ENCODE measurements around the gene SERGEF.

Gene SERGEF

DNA sequence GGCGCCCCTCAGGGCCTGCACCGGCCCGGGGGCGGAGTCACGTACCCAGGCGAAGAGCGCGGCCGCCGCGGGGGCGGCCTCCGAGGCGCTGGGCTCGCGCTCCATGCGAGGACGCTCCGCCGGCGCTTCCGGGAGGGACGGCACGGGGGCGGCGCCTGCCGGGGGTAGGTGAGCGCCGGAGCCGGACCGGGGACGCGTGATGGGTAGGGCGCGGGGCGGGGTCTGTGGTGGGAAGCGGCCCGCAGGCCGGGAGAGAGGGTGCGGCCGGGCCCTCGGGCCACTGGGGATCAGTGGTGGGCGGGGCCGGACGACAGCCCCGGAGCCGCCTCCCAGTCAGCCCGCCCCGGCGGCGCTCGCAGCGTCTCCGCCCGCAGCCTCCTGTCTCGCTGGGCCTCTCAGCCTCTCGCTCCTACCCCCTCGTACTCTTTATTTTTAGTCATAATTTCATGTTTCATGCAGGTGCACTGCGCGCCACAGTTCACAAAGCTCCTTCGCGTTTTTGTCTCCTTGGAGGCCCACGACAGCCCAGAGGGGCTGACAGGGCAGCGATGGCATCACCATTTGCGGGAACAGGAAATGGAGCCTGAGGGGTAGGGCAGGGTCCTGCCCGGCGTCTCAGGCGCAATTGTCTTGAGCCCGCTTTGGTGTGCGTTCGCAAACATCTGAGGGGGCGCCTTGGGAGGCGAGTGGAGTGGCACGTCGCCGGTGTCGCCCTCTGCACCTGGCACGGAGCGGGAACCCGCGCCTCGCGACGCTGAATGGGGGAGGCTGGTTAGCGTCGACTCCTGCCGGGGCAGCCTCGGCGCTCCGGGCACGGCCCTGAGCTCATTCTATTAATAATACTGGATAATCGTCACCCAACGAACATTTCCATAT lies at the start of gene SERGEF:
TSS of gene SERGEF (minus strand) at position 142 of the 876 bp plus-strand sequence. CDS start at position 105, 37 bp downstream.
- peak; percentile 44 for DNase-seq (ENCODE audit: low read depth)

DNA sequence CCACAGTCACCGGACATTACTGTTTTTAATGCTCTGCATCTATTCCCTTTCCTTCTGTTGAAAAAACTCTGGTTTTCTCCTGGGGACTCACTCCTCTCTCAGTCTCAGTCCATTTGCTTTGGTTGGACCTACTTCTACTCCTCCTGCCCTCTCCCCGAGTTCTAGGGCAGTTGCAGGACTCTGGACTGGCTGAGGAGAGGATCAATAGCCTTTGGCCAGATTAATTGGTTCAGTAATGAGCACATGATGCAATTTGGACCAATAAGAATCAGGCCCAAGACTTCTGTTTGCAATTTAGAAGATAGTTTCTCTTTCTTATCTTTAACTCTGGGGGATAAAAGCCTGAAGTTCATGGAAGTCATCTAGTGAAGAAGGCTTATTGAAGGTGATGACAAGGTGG lies 48.5 kb upstream of the SERGEF start:
- no peak for DNase-seq (ENCODE audit: low read depth)

- no peak for DNase-seq (ENCODE audit: low read depth)
Measured at GRCh38 chr11:18056561-18057181, 43.8 kb upstream of the SERGEF start.

DNA sequence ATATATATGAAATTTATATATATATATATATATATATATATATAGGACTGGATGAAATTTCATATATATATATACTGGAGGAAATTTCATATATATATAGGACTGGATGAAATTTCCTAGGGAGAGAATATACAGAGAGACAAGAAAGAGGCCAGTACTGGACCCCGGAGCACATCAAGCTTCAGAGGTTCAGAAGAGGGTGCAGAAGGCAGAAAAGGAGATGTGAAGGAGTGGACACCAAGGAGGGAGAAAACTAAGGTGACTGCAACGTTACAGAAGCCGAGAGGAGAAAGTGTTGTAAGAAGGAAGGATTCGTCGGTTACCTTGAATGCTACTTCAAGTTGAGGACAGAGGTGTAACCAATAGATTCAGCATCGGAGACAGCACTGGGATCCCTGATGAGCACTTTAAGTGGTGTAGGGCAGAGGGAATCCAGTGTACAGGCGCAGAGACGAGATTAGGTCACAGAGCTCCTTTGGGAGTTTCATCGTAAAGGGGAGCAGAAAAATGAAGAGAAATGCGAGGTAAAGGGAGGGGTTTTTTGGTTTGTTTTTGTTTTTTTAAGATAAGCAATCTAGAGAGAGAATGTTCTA lies 41.8 kb upstream of the SERGEF start:
- no peak for DNase-seq (ENCODE audit: low read depth)

GRCh38 chr11:18050848-18051247 lies 38.0 kb upstream of the SERGEF start:
- DNase-seq (ENCODE audit: low read depth) = no peak

- no peak for DNase-seq (ENCODE audit: low read depth)
Measured at GRCh38 chr11:18046116-18046777, 33.4 kb upstream of the SERGEF start, which contains the start of gene TPH1. Gene TPH1, minus strand, starts transcription at chr11:18046269. Its CDS starts 5,507 bp downstream, at chr11:18040762.

DNA sequence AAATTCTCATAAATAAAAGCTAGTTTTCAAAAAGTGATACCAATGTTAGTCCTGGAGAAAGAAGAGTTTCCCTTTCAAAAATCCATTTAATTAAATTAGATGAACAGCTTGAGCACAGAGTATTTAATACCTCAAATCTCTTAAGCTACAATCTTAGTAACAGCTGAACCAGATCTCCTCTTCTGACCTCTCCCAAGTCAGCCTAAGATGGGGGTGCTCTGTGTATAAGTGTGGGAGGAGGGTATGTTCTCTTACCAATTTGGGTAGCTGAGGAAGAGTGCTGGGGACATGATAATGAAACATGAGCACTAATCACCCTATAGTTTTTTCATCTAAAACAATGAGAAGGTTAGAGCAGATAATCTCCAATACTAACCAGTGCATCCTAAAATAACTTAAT lies 23.6 kb upstream of the SERGEF start:
- DNase-seq (ENCODE audit: low read depth) = no peak

GRCh38 chr11:18027475-18027874 lies 14.6 kb upstream of the SERGEF start:
- no peak for DNase-seq (ENCODE audit: low read depth)

- no peak for DNase-seq (ENCODE audit: low read depth)
Measured at GRCh38 chr11:18022419-18022818, 9.6 kb upstream of the SERGEF start.

GRCh38 chr11:18019650-18020049 lies 6.8 kb upstream of the SERGEF start:
- DNase-seq (ENCODE audit: low read depth) = no peak

GRCh38 chr11:18016789-18017188 lies 3.9 kb upstream of the SERGEF start:
- no peak for DNase-seq (ENCODE audit: low read depth)

GRCh38 chr11:18014876-18015275 lies 2.0 kb upstream of the SERGEF start:
- DNase-seq (ENCODE audit: low read depth) = no peak

DNA sequence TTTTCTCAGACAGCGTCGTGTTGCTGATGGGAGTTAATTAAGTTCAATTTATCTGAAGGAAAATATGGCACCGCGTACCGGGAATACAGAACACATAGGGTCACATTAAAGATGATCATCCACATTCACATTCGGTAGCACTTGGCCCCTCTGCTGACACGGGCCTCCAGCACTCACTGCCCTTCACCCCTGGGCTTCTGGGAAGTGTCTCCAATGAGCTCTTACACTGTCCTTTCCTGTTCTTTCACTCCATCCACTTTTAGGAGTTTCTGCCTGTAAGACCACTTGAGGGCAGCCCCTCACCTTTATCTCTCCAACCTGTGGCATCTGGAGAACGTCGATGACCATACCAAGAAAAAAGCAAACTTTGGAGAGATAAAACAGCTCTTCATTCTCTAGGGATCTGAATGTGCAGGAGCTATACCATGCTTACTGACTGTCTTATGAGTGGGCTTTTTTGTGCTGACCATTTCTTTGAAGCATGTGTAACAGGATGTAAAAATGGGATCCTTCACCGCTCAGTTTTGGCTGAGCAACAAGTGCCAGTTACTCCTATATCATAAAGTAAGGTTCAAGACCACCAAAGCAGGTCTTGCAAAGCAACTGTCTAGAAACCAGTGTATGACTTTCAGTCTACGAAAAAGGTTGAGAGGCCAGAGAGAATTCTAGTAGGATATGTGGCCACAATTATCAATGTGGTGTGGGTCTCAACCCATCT lies 1.1 kb upstream of the SERGEF start:
- DNase-seq (ENCODE audit: low read depth) = no peak

- no peak for DNase-seq (ENCODE audit: low read depth)
Measured at GRCh38 chr11:18012122-18012905, 533 bp downstream of the SERGEF start.

- no peak for DNase-seq (ENCODE audit: low read depth)
Measured at GRCh38 chr11:18011633-18012032, 1.2 kb downstream of the SERGEF start.

- no peak for DNase-seq (ENCODE audit: low read depth)
Measured at GRCh38 chr11:18010977-18011586, 1.8 kb downstream of the SERGEF start.

- DNase-seq (ENCODE audit: low read depth) = no peak
Measured at GRCh38 chr11:18010121-18010670, 2.7 kb downstream of the SERGEF start.

GRCh38 chr11:18005376-18006129 lies 7.3 kb downstream of the SERGEF start:
- DNase-seq (ENCODE audit: low read depth) = no peak

- DNase-seq (ENCODE audit: low read depth) = no peak
Measured at GRCh38 chr11:18001191-18001590, 11.7 kb downstream of the SERGEF start.

All from GM04503 (cell line).